DOHH2 (cell line): ENCODE measurements around the gene AHI1.

Source experiments
- H3F3A ChIP-seq: fragments of 200-600 bp; sonication (generic), shearing (Covaris generic); 2 replicates; pipeline ENCODE4 v1.6.0; 2016; ENCODE audit warnings: antibody characterized with exemption, mild to moderate bottlenecking; ENCODE audit not compliant: control insufficient read depth, insufficient read depth
- H3K27ac ChIP-seq: fragments of 200-600 bp; sonication (generic); 2 replicates; pipeline ENCODE4 v1.5.1; 2014; ENCODE audit warnings: low read depth, mild to moderate bottlenecking, low read length, moderate library complexity
- H3K27me3 ChIP-seq: fragments of 200-600 bp; sonication (generic); 2 replicates; pipeline ENCODE4 v1.6.1; 2014; ENCODE audit warnings: mild to moderate bottlenecking, low read length, mixed read lengths; ENCODE audit not compliant: control insufficient read depth
- H3K36me3 ChIP-seq: fragments of 200-600 bp; sonication (generic); 2 replicates; pipeline ENCODE4 v1.6.1; 2014; ENCODE audit warnings: mild to moderate bottlenecking, low read length, moderate library complexity, mixed read lengths; ENCODE audit not compliant: control insufficient read depth
- H3K4me1 ChIP-seq: fragments of 200-600 bp; sonication (generic); 2 replicates; pipeline ENCODE4 v1.6.1; 2014; ENCODE audit warnings: mild to moderate bottlenecking, low read length, mixed read lengths; ENCODE audit not compliant: control insufficient read depth
- H3K4me2 ChIP-seq: fragments of 200-600 bp; sonication (generic); 2 replicates; pipeline ENCODE4 v1.6.0; 2014; ENCODE audit warnings: mild to moderate bottlenecking, low read length, moderate library complexity
- H3K4me3 ChIP-seq: fragments of 200-600 bp; sonication (generic); 2 replicates; pipeline ENCODE4 v1.5.1; 2014; ENCODE audit warnings: mild to moderate bottlenecking, low read length, mixed read lengths
- H3K79me2 ChIP-seq: fragments of 200-600 bp; sonication (generic); 2 replicates; pipeline ENCODE4 v1.6.1; 2014; ENCODE audit warnings: mild to moderate bottlenecking, low read length, mixed read lengths; ENCODE audit not compliant: control insufficient read depth
- H3K9me2 ChIP-seq: fragments of 200-600 bp; sonication (generic); replicated peaks from 2 replicates; pipeline ENCODE4 v1.6.1; 2014; ENCODE audit warnings: mild to moderate bottlenecking, low read length, mixed read lengths; ENCODE audit not compliant: control insufficient read depth
- H3K9me3 ChIP-seq: fragments of 200-600 bp; sonication (generic); 2 replicates; pipeline ENCODE4 v1.6.1; 2014; ENCODE audit warnings: antibody characterized with exemption, low read length, mixed read lengths; ENCODE audit not compliant: control insufficient read depth, insufficient read depth
- H4K20me1 ChIP-seq: fragments of 200-600 bp; sonication (generic); 2 replicates; pipeline ENCODE4 v1.6.0; 2014; ENCODE audit warnings: low read depth, mild to moderate bottlenecking, antibody characterized with exemption, low read length, moderate library complexity; ENCODE audit not compliant: control insufficient read depth, insufficient read depth
- CTCF ChIP-seq: fragments of 200-600 bp; sonication (generic); IDR thresholded peaks from one replicate; pipeline ENCODE4 v1.5.1; 2014; ENCODE audit warnings: antibody characterized with exemption, mild to moderate bottlenecking, low read depth, low read length; ENCODE audit not compliant: poor library complexity, severe bottlenecking
- EZH2phosphoT487 ChIP-seq: fragments of 200-600 bp; sonication (generic); IDR thresholded peaks from 2 replicates; pipeline ENCODE4 v1.6.1; 2017; ENCODE audit warnings: borderline replicate concordance, mild to moderate bottlenecking, antibody characterized with exemption, low read length, moderate library complexity, mixed read lengths

Gene AHI1

DNA sequence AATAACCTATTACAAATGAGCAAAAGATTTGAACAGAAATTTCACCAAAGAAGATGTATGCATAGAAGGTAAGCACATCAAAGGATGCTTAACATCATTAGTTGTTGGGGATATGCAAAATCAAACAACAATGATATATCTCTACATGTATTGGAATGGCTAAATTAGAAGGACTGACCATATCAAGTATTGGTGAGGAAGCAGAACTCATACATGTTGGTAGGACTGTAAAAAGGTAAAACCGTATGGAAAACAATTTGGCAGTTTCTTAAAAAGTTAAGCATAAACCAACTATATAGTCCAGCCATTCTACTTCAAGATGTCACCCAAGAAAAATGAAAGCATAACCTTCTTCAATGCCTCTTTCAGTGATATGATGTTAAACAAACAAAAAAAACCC is 202.5 kb downstream of the AHI1 start:
- Histone ChIP-seq H3K4me3 (no peak overlapping the region), H3K9me2 (no peaks in the 10 kb centered on the region), H3K36me3 (no peaks in the 10 kb centered on the region), H3K79me2 (no peaks in the 10 kb centered on the region), H3K4me1 (peaks cover 4% of the 10 kb centered on the region; the same call in 1 of the 2 replicates), H3K27me3 (no peaks in the 10 kb centered on the region), H3K27ac (no peak overlapping the region), H3K4me2 (no peak overlapping the region), H3K9me3 (no peaks in the 10 kb centered on the region), H3F3A (no peaks in the 10 kb centered on the region), H4K20me1 (no peaks in the 10 kb centered on the region)
- TF ChIP-seq EZH2phosphoT487 (no peak), CTCF (no peak)

- no peak for TF ChIP-seq EZH2phosphoT487
- no peak for TF ChIP-seq CTCF
Observed at GRCh38 chr6:135291288-135292076, 206.1 kb downstream of the AHI1 start.

DNA sequence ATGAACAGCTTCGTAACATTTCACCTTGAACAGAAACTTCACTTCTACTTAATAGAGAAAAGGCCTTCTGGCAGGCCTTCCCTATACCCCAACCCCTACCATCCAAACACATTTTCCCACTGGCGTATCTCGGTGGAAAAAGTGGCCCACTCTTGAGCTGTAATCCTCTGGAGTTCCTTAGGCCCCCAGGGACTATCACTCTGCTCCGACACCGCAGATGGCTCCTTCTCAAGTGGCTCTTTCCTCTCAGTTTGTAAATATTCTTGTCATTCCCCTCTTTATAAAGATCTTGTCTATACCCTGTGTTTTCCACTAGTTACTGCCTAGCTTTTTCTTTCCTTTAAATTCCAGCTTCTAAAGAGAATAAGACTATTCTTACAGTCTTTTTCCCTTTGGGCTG is 207.7 kb downstream of the AHI1 start:
- H3K4me3 ChIP-seq = no peak overlapping the region
- H3K9me3 ChIP-seq = no peaks in the 10 kb centered on the region
- H3K79me2 ChIP-seq = no peaks in the 10 kb centered on the region
- H3K4me1 ChIP-seq = peaks cover 32% of the 10 kb centered on the region
- TF ChIP-seq EZH2phosphoT487 = no peak
- no peak for TF ChIP-seq CTCF
- H3F3A ChIP-seq = 0 out of 2 replicates have a peak, but pooled peaks cover 3% of the 10 kb centered on the region
- H4K20me1 ChIP-seq = no peaks in the 10 kb centered on the region
- no peaks in the 10 kb centered on the region for H3K9me2 ChIP-seq
- H3K27me3 ChIP-seq = no peaks in the 10 kb centered on the region
- no peaks in the 10 kb centered on the region for H3K36me3 ChIP-seq
- H3K27ac ChIP-seq = no peak overlapping the region
- H3K4me2 ChIP-seq = no peak overlapping the region

More at GRCh38 chr6:135291288-135292076, 206.1 kb downstream of the AHI1 start:
- Histone ChIP-seq H3K79me2 (no peaks in the 10 kb centered on the region), H3K9me3 (no peaks in the 10 kb centered on the region), H3K36me3 (no peaks in the 10 kb centered on the region), H3F3A (0 out of 2 replicates have a peak, but pooled peaks cover 3% of the 10 kb centered on the region), H3K4me1 (peaks cover 18% of the 10 kb centered on the region), H4K20me1 (no peaks in the 10 kb centered on the region), H3K9me2 (no peaks in the 10 kb centered on the region), H3K4me3 (no peak overlapping the region), H3K27ac (no peak overlapping the region), H3K4me2 (no peak overlapping the region), H3K27me3 (no peaks in the 10 kb centered on the region)
